Activated effector memory CD4-positive, alpha-beta T cell treated with anti-CD3 and anti-CD28 coated beads, Interleukin-2, amount 50 U/mL, for 16 hours (primary cell): ENCODE measurements around the gene ST3GAL3.
A peak's percentile ranks its signal among the peaks of the same experiment; 100 is the strongest.

Source experiments
- DNase-seq: peaks from one replicate; pipeline ENCODE4 v3.0.0-alpha.2; 2020

The ST3GAL3 gene

GRCh38 chr1:43947061-43947873 is 239.9 kb downstream of the ST3GAL3 start:
- no peak for DNase-seq

DNA sequence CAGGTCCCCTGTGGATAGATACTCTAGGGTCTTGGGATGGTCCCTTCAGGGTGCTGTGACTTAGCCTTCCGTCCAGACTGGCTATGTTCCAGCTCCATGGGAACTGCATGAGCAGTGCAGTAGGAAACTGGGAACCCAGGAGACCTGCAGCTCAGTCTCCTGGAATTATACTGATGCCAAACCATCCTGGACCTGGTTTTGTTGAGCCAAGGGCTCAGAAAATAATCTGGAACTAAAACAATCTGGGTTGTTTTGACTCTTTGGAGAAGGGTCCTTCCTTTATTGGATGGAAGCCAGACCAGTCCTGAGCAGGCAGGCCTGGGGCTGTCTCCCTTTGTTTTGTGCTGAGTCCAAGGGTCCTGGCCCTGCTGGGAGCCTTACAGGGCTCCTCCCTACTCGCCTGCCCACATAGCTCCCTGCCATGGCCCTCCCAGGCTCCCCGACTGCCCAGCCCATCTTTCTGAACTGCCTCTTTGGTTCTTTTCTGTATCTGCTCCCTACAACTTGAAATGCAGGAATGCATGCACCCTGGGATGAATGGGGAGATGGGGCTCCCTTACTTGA is 240.6 kb downstream of the ST3GAL3 start:
- no peak for DNase-seq

DNA sequence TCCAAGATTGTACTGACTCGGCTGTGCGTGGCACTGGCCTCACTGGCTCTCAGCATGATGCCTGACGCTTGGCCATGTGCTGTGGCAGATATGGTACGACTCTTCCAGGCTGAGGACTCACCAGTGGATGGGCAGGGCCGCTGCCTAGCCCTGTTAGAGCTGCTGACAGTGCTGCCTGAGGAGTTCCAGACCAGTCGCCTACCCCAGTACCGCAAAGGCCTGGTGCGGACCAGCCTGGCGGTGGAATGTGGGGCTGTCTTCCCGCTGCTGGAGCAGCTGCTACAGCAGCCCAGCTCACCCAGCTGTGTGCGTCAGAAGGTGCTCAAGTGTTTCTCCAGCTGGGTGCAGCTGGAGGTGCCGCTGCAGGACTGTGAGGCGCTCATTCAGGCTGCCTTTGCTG is 242.3 kb downstream of the ST3GAL3 start:
- no peak for DNase-seq

DNA sequence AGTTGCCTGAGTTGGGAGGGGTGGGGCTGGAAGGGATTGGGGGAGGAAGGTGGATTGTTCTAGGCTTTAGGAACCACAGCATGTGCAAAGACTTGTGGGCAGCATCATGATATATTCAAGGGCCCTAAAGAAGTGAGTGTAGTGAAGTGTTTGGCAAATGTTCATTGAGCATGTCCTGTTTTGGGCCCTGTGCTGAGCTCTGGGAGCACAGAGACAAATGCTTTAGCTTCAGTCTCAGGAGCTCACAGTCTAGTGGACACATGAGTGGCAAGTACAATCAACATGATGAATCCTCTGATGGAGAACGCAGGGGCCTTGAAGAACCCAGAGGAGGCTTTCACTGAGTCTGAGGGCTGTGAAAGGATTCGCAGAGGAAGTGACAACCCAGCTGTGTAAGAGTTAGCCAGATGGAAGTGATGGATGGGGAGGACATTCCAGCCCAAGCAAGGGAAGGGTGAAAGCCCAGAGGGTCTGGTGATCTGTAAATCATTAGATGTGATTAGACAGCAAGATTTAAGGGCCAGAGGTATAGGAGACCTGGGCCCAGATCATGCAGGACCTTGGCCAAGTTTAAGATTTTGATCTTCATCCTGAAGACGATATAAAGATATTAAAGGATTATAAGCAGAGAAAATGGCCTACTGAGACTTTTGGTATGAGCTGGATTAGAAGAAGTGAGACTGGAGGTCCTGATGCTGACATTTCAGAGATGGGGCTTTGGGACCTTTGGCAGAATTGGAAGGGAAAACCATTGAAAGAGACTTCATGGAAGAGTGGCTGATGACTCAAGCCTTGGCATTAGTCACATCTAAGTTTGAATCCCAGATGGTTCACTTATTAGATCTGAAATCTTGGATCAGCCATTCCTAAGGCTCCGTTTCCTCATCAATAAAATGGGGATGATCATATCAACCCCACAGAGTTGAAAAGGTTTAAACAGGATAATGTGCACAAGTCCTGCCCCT is 244.0 kb downstream of the ST3GAL3 start:
- no peak for DNase-seq

- DNase-seq, result no peak
These were observed 245.5 kb downstream of the ST3GAL3 start for GRCh38 chr1:43952731-43953346.

DNA sequence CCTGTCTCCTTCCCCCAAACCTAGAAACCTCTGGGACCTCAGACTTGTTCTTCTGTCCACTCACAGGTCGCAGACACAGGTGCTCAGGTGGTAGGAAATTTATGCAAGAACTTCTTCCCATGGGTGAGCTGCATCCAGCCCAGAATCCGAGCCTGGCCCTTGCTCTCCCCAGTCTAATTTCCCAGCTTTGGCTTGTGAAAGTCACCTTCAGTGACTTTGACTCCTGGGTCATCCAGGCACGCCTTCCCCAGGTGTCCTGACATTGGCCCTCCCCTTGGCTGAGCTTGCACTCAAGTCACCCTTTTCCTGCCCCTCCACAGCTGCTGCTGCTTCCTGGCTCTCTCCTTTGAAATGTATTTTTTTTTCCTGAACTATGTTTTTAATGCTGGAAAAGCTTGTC is 246.0 kb downstream of the ST3GAL3 start:
- no peak for DNase-seq

DNA sequence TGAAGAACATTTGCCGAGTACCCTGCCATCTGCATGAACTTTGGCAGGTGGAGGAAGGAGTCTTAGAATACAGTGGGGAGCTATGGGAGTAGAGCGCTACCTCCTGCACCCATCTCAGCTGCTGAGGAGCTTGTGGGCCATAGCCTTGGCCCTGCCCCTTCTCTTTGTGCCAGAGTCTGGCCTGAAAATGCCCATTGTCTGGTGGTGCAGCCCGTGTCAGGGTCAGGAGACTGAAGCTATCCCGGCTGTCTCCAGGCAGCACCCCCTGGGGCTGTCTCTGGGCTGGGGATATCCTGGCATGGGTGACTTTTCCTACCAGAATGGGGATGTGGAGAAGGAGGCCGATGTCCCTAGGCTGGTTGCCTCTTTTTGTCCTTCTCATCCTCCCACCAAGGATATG is 246.7 kb downstream of the ST3GAL3 start:
- DNase-seq, result no peak

GRCh38 chr1:43956234-43956633 is 248.9 kb downstream of the ST3GAL3 start:
- DNase-seq, result no peak

DNA sequence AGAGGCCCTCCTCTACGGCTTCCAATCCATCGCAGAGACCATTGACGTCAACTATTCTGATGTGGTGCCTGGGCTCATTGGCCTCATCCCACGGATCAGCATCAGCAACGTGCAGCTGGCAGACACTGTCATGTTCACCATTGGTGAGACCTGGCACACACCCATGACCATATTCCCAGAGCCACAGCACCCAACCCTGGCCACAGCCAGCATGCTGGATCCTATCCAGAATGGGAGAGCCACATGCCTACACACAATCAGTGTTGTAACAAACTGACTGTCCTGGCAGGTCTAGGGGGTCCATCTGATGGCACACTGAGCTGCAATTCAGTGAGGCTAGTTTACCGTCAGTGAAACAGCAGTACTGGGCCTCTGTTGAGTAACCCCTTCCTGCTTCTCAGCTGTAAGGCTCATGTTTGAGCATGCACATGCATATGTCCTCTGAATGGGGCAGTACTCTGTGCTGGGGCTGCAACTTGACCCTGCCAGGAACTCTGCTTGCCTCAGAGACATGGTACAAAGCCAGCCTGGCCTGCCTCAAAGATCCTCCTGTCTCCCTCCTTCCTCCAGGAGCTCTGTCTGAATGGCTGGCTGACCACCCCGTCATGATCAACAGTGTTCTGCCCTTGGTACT is 250.2 kb downstream of the ST3GAL3 start:
- DNase-seq, result no peak

- DNase-seq, result no peak
These were observed 251.3 kb downstream of the ST3GAL3 start for GRCh38 chr1:43958351-43959255.

DNA sequence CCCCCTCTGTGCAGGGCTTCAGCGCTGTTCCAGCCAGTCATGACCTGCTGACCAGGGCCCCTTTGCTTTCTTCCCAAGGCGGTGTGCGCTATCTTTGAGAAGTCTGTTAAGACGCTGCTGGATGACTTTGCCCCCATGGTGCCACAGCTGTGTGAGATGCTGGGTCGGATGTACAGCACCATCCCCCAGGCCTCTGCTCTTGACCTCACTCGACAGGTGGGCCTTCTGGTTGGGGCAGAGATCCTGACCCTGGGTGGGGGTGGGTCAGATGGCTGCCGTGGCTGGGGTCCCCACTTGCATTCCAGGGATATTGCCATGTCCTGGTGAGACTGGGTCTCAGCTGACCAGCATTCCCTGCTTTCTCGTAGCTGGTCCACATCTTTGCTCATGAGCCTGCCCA is 253.5 kb downstream of the ST3GAL3 start:
- DNase-seq, result no peak

GRCh38 chr1:43961692-43962091 is 254.4 kb downstream of the ST3GAL3 start:
- DNase-seq, result no peak

GRCh38 chr1:43962324-43962723 is 255.0 kb downstream of the ST3GAL3 start:
- DNase-seq, result no peak

GRCh38 chr1:43963006-43963405 is 255.7 kb downstream of the ST3GAL3 start:
- DNase-seq, result no peak

GRCh38 chr1:43963890-43964289 is 256.6 kb downstream of the ST3GAL3 start:
- DNase-seq, result no peak

- no peak for DNase-seq
These were observed 258.0 kb downstream of the ST3GAL3 start for GRCh38 chr1:43965316-43965715.

DNA sequence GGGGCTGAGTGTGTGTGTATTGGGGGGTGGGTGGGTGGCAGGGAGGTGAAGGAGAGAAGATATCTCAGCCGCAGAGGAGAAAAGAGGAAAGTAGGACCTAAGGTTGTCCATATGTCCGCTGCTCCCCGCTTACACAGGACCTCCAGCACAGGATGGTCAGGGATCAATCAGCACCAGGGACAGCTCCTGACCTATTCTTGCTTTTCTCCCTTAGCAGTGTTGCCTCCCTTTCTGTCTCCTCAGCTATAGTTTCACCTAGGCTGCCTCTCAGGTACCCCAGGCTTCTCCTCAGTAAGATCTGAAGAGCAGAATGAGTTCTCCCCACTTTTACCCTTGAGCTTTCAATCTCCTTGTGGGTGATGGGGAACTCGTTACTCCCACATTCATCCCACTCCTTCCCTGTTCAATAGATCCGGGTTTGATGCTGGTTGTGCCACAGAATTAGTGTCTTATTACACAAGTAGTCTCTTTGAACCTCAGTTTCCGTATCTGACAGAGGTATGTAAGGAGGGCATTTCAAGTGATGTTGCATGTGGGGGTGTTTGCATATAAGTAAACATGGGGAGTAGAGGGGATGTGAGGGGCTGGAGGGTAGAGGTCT is 261.1 kb downstream of the ST3GAL3 start:
- DNase-seq, result no peak

- DNase-seq, result no peak
These were observed 262.0 kb downstream of the ST3GAL3 start for GRCh38 chr1:43969416-43969745.

DNA sequence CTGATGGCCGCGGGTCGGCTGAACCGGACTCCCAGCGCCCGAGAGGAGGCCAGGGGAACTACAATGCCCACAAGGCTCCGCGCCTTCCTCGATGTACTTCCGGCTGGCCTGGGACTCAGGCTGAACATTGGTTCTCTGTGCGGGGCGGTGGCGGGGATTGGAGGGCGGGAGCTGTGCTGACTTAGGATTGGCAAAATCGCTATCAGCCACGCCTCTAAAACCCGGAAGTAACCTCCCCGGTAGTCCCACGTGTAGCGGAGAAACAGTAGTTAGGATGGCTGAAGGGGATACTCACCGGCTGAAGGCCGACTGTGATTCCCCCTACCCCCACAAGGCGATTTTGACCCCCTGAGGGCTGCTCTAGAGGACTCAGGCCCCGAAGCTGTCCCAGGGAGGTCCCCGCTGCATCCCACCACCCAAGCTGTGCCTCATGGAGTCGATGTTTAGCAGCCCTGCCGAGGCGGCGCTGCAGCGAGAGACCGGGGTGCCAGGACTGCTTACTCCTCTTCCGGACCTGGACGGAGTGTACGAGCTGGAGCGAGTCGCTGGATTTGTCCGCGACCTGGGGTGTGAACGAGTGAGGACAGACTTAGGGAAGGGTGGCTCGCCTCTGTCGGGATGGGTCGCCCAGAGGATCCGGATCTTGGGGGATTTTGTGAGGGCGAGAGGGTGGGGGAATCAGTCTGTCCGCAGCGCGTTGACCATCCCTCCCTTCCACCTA is 262.6 kb downstream of the ST3GAL3 start, which contains the start of gene DPH2:
Gene DPH2 (plus strand): TSS at position 265 of the 721 bp plus-strand sequence. CDS start 166 bp downstream, at position 431.
- peak; percentile 98 for DNase-seq

DNA sequence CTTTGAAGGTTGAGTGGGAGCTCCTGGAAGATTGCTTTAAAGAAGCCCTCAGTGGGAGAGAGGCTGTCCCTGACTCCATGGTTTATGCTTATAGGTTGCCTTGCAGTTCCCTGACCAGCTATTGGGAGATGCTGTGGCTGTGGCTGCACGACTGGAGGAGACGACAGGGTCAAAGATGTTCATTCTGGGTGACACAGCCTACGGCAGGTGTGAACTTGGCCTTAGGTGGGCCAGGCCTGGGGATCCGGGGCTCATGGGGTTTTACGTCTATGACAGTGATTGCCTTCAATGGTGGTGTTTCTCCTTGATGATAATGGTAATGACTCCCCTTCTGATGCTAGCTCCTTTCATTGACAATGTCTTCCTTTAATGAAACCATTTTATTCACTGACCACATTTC is 263.2 kb downstream of the ST3GAL3 start:
- DNase-seq, result no peak
